Measurements from ENCODE around the gene INKA2.

The INKA2 gene

DNA sequence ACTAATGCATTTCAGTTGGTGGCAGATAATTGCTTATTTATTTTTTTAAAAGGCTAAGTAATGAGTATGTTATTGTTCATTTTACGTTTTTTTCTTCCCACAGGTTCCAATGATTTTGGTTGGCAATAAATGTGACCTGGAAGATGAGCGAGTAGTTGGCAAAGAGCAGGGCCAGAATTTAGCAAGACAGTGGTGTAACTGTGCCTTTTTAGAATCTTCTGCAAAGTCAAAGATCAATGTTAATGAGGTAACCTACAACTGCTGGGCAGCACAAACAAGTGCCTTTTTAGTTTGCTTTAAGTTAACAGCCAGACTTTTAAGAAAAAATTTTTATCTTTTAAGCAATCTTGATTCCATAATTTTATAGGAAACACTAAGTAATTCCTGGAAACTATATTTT lies 35.0 kb downstream of the INKA2 start:
- DNase-seq (ENCODE audit: low spot score), result no peak

DNA sequence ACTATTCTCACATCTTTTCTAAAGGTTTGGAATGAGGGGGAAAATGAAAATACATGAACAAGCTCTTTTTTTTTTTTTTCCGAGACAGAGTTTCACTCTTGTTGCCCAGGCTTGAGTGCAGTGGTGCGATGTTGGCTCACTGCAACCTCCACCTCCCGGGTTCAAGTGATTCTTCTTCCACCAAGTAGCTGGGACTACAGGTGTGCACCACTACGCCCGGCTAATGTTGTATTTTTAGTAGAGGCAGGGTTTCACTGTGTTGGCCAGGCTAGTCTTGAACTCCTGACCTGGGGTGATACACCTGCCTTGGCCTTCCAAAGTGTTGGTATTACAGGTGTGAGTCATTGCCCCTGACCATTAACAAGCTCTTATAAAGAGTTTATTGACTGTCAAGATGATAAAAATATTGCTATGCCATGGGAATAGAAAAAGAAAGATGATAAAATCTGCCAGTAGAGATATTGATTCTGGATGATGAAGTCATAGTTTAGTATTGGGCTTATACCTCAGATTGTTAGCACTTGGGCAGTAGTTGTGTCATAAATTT lies 36.6 kb downstream of the INKA2 start:
- DNase-seq (ENCODE audit: low spot score), result no peak

GRCh38 chr1:111699268-111699667 lies 39.9 kb downstream of the INKA2 start:
- DNase-seq (ENCODE audit: low spot score), result no peak

- no peak for DNase-seq (ENCODE audit: low spot score)
Measured at GRCh38 chr1:111696330-111696729, 42.9 kb downstream of the INKA2 start.

GRCh38 chr1:111695801-111696200 lies 43.4 kb downstream of the INKA2 start:
- DNase-seq (ENCODE audit: low spot score), result no peak

GRCh38 chr1:111691886-111692285 lies 47.3 kb downstream of the INKA2 start:
- no peak for DNase-seq (ENCODE audit: low spot score)

DNA sequence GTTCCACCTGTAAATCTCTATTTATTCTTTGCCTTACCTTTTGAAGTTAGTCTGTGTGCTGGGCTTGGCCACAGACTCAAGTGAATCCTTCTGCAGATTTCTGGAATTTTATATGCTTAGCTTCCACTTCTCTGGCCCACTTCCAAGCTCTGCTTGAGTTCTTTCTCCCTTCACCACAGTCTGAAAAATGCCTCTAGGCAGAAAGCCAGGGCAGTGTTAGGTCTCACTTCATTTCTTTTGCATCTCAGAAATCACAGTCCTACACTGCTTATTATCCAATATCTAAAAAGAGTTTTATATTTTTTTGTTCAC lies 48.9 kb downstream of the INKA2 start:
- no peak for DNase-seq (ENCODE audit: low spot score)
